HAP-1 (cell line): Measurements from ENCODE around the gene CEP290.
A peak's percentile ranks its signal among the peaks of the same experiment; 100 is the strongest.
"Not testable (repeated sequence)": the region's sequence is repeated elsewhere in the genome, so short reads cannot be mapped to it uniquely, and the experiment has no call there.

Experiments used
- DNase-seq, 2 experiments: peaks; one replicate each; pipeline ENCODE4 v3.0.0-alpha.2; 2016 to 2020; ENCODE audit warnings: low spot score in 2 of 2
- H3K27me3 ChIP-seq: fragments of 250-450 bp; sonication (Bioruptor Pico); 2 replicates; pipeline ENCODE4 v1.5.1; 2020; ENCODE audit warnings: low read depth, mild to moderate bottlenecking, moderate library complexity
- H3K36me3 ChIP-seq: fragments of 250-450 bp; sonication (Bioruptor Pico); replicated peaks from 2 replicates; pipeline ENCODE4 v1.5.1; 2020; ENCODE audit warnings: mild to moderate bottlenecking
- H3K4me1 ChIP-seq: fragments of 250-450 bp; sonication (Bioruptor Pico); 2 replicates; pipeline ENCODE4 v1.5.1; 2020; ENCODE audit warnings: mild to moderate bottlenecking
- H3K4me3 ChIP-seq: fragments of 250-450 bp; sonication (Bioruptor Pico); 2 replicates; pipeline ENCODE4 v1.5.1; 2020; ENCODE audit warnings: mild to moderate bottlenecking, moderate library complexity
- H3K9me3 ChIP-seq: fragments of 250-450 bp; sonication (Bioruptor Pico); 2 replicates; pipeline ENCODE4 v1.5.1; 2020; ENCODE audit warnings: mild to moderate bottlenecking, moderate library complexity
- in situ Hi-C: fragments of 300-500 bp; cut with MboI; formaldehyde crosslinking; loops from 3 replicates; pipeline ENCODE4 v1.14.3; 2020; ENCODE audit warnings: low sequenced_read_pairs, inconsistent platforms, mixed read lengths

CEP290 gene

GRCh38 chr12:88057994-88058718 lies 83.7 kb downstream of the CEP290 start:
- Histone ChIP-seq H3K4me3 (no peak overlapping the region), H3K9me3 (no peaks in the 10 kb centered on the region), H3K36me3 (peaks cover 8% of the 10 kb centered on the region), H3K27me3 (no peaks in the 10 kb centered on the region), H3K4me1 (no peaks in the 10 kb centered on the region)
- no peak for DNase-seq
- in situ Hi-C loops = no loop called here

GRCh38 chr12:88056571-88056970 lies 85.3 kb downstream of the CEP290 start:
- Histone ChIP-seq H3K4me1 (no peaks in the 10 kb centered on the region), H3K9me3 (no peaks in the 10 kb centered on the region), H3K36me3 (peaks cover 9% of the 10 kb centered on the region), H3K27me3 (no peaks in the 10 kb centered on the region), H3K4me3 (no peak overlapping the region)
- in situ Hi-C loops = no loop called here
- no peak for DNase-seq

DNA sequence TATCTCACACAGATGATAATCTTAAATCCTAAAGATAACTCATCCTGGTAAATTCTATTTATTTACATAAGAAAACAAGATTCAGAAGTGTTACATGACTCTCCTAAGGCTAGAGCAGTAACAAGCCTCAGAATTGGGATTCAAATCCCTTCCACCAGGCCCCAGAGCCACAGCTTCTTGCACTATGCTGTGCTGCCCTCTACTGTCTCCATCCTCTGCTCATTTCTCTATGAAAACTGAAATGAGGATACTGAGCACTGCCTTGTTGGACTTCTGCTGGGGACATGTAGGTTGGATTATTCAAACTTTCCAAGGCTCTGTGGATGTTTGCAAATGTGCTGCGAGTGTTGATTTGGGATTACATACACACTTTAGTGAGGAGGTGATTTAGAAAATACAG lies 89.2 kb downstream of the CEP290 start:
- DNase-seq = peak; percentile 37 to 53
- Histone ChIP-seq H3K4me3 (no peak overlapping the region), H3K36me3 (peaks cover 19% of the 10 kb centered on the region), H3K4me1 (no peaks in the 10 kb centered on the region), H3K9me3 (no peaks in the 10 kb centered on the region), H3K27me3 (no peaks in the 10 kb centered on the region)
- in situ Hi-C loops = no loop called here

DNA sequence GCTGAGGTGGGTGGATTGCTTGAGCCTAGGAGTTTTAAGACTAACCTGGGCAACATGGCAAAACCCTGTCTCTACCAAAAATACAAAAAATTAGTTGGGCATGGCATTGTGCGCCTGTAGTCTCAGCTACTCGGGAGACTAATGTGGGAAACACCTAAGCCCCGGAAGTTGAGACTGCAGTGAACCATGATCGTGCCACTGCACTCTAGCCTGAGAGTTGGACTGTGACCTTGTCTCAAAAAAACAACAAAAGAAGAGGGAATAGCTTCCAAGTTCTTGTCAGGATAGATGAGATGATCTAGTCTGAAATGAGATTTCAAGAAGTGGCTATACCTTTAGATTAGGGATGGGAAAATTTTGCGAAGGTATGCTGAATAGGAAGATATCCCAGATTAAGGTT lies 97.9 kb downstream of the CEP290 start:
- DNase-seq = no peak
- Histone ChIP-seq H3K36me3 (peaks cover 50% of the 10 kb centered on the region), H3K27me3 (no peaks in the 10 kb centered on the region), H3K4me3 (no peak overlapping the region), H3K9me3 (no peaks in the 10 kb centered on the region), H3K4me1 (peaks cover 4% of the 10 kb centered on the region)
- in situ Hi-C loops = no loop called here

DNA sequence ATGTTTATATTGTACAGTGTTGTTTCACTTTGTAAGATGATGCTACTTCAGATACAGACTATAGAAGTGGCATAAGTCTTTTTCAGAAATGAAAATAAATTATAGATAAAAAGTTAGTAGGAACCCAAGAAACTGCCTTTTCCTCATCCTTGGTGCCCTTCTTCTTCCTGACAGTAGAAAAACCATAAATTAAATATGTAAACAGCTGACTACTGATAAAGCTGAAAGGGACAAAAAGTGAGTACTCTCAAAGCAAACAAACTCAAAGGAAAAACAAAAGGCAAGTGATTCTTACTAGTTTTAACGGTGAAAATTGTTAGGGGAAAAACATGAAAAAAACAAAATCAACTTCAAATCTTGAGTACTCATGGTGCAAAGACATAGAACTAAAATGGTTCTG lies 104.1 kb downstream of the CEP290 start:
- H3K36me3 ChIP-seq = peaks cover 4% of the 10 kb centered on the region
- in situ Hi-C loops = no loop called here
- DNase-seq = no peak
- H3K4me3 ChIP-seq = no peak overlapping the region
- H3K4me1 ChIP-seq = peaks cover 28% of the 10 kb centered on the region
- no peaks in the 10 kb centered on the region for H3K27me3 ChIP-seq
- H3K9me3 ChIP-seq = no peaks in the 10 kb centered on the region

DNA sequence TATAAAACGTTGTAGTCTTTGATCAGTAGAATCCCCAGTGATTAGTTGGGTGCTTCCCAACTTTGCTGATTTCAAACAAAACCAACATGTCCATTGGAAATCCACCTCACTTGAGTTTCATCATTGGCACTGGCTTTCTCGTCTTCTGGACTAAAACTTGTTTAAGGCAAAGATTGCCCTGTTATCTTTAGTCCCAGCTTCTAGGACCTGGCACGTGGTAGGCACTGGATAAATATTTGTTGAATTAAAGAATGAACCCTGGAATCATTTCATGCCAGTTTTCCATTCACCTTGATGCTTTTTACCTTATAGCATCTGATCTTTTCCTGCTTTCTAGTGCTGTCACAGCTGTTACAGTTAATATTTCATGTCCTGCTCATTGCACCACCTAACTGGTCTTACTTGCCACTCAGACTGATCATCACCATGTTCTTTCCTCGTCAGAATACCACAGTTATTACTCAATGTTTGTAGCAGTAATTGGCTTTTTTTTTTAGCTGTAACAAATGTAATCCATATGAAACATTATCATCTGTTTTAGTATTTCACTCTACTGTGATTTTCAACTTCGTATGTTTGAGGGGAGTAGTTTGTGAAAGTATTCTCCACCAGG lies 105.4 kb downstream of the CEP290 start:
- Histone ChIP-seq H3K9me3 (no peaks in the 10 kb centered on the region), H3K4me1 (peaks cover 28% of the 10 kb centered on the region), H3K36me3 (peaks cover 4% of the 10 kb centered on the region; the same call in 1 of the 2 replicates), H3K27me3 (no peaks in the 10 kb centered on the region), H3K4me3 (peak overlapping the region; percentile 83)
- in situ Hi-C loops = no loop called here
- no peak for DNase-seq

- no peaks in the 10 kb centered on the region; the same call in 1 of the 2 replicates for H3K9me3 ChIP-seq
- no peaks in the 10 kb centered on the region; the same call in 1 of the 2 replicates for H3K36me3 ChIP-seq
- no peaks in the 10 kb centered on the region for H3K27me3 ChIP-seq
- DNase-seq = peak in 1 of 2 experiments; percentile 8
- H3K4me1 ChIP-seq = peaks cover 28% of the 10 kb centered on the region
- in situ Hi-C loops = no loop called here
- H3K4me3 ChIP-seq = peak overlapping the region; percentile 83
These were observed 106.0 kb downstream of the CEP290 start for GRCh38 chr12:88035907-88036289.

- H3K4me3 ChIP-seq = peak overlapping the region; percentile 83
- H3K27me3 ChIP-seq = no peaks in the 10 kb centered on the region
- peaks cover 28% of the 10 kb centered on the region for H3K4me1 ChIP-seq
- DNase-seq = peak; percentile 73 to 91
- no peaks in the 10 kb centered on the region; the same call in 1 of the 2 replicates for H3K36me3 ChIP-seq
- in situ Hi-C loops = no loop called here
- no peaks in the 10 kb centered on the region; the same call in 1 of the 2 replicates for H3K9me3 ChIP-seq
These were observed 106.5 kb downstream of the CEP290 start for GRCh38 chr12:88035271-88035906.

DNA sequence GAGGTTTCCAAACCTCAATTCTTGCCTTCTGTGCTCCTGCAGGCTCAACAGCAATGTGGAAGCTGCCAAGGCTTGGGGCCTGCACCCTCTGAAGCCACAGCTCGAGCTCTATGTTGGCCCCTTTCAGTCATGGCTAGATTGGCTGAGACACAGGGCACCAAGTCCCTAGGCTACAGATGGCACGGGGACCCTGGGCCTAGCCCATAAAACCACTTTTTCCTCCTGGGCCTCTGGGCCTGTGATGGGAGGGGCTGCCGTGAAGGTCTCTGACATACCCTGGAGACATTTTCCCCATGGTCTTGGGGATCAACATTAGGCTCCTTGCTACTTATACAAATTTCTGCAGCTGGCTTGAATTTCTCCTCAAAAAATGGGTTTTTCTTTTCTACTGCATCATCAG lies 110.7 kb downstream of the CEP290 start:
- H3K27me3 ChIP-seq, H3K9me3 ChIP-seq, H3K4me1 ChIP-seq, in situ Hi-C loops, H3K36me3 ChIP-seq, H3K4me3 ChIP-seq, DNase-seq: not testable (repeated sequence)

- Histone ChIP-seq H3K27me3 (0 out of 2 replicates have a peak, but pooled peaks cover 3% of the 10 kb centered on the region), H3K9me3 (no peaks in the 10 kb centered on the region; the same call in 1 of the 2 replicates), H3K36me3 (no peaks in the 10 kb centered on the region), H3K4me1 (peaks cover 6% of the 10 kb centered on the region; the same call in 1 of the 2 replicates), H3K4me3 (no peak within 1 kb of the TSS)
- no peak for DNase-seq
- in situ Hi-C loops = no loop called here
These were observed 112.7 kb downstream of the CEP290 start, which contains the start of gene C12orf50 for GRCh38 chr12:88029093-88029665. TSS of gene C12orf50 (minus strand) at chr12:88029401. CDS start at chr12:88026962, 2,439 bp downstream.

- Histone ChIP-seq H3K36me3 (no peaks in the 10 kb centered on the region), H3K27me3 (0 out of 2 replicates have a peak, but pooled peaks cover 3% of the 10 kb centered on the region), H3K4me3 (no peak overlapping the region), H3K9me3 (no peaks in the 10 kb centered on the region; the same call in 1 of the 2 replicates), H3K4me1 (peaks cover 6% of the 10 kb centered on the region; the same call in 1 of the 2 replicates)
- no peak for DNase-seq
- in situ Hi-C loops = no loop called here
These were observed 115.7 kb downstream of the CEP290 start for GRCh38 chr12:88026196-88026595.

DNA sequence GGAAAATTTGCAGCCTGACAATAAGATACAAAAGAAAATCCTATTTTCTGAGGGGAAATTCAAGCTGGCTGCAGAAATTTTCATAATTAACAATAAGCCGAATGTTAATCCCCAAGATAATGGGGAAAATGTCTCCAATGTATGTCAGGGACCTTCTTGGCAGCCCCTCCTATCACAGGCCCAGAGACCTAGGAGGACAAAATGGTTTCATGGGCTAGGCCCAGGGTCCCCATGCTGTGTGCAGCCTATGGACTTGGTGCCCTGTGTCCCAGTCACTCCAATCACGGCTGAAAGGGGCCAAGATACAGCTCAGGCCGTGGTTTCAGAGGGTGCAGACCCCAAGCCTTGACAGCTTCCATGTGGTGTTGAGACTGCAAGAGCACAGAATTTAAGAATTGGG lies 123.9 kb downstream of the CEP290 start:
- no peak for DNase-seq
- H3K36me3 ChIP-seq = no peaks in the 10 kb centered on the region
- no peaks in the 10 kb centered on the region for H3K9me3 ChIP-seq
- in situ Hi-C loops = no loop called here
- no peak overlapping the region for H3K4me3 ChIP-seq
- no peaks in the 10 kb centered on the region for H3K27me3 ChIP-seq
- no peaks in the 10 kb centered on the region for H3K4me1 ChIP-seq

DNA sequence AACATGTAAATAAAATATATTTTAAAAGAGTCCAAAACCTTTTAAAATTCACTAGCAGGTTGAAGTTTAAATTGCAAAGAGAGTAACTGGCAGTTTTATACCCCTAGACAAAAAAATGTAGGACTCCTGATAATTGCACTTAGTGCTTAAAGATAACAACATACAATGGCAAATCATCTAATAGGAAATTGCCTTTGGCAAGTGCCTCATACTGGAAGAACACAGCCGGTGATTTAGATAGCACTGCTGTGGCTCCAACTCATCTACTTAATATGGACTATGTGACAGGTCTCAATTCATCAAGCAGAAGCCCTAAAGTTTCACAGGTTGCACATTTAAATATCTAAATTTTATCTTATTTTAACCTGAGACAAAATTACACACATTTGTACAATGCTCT lies 126.1 kb downstream of the CEP290 start:
- no peak for DNase-seq
- H3K27me3 ChIP-seq = no peaks in the 10 kb centered on the region
- H3K36me3 ChIP-seq = no peaks in the 10 kb centered on the region
- H3K9me3 ChIP-seq = no peaks in the 10 kb centered on the region
- H3K4me1 ChIP-seq = no peaks in the 10 kb centered on the region
- in situ Hi-C loops = no loop called here
- H3K4me3 ChIP-seq = no peak overlapping the region

DNA sequence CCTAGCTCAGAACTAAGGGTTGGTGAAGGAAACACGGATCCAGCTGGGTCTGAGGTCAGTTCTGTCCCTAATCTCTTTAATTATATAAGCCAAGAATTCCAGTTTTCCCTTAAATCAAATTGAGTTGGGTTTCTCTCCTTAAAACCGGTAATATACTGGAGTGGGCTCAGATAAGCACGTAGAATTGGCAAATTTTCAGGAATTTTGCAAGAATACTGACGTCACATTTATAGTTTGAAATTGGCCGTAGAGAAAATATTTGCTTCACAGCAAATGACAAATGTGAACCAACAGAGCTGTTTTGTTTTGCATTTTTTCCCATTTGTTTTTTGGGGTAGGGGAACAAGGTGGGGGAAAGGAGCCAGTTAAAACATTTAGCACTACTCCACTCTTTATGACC lies 130.1 kb downstream of the CEP290 start:
- Histone ChIP-seq H3K36me3 (no peaks in the 10 kb centered on the region), H3K4me3 (no peak overlapping the region), H3K9me3 (no peaks in the 10 kb centered on the region), H3K4me1 (no peaks in the 10 kb centered on the region), H3K27me3 (no peaks in the 10 kb centered on the region)
- DNase-seq = no peak
- in situ Hi-C loops = no loop called here
